HepG2 (cell line): Measurements from ENCODE around the gene MAP1B. TPM values are rescaled to one million over a fixed set of nuclear protein-coding genes. Genes with fewer than 3 reads are reported as not detected.
A peak's percentile ranks its signal among the peaks of the same experiment; 100 is the strongest.

Experiments
- ATM ChIP-seq: fragments of 450-650 bp; IDR thresholded peaks from 2 replicates; pipeline ENCODE4 v1.7.1; 2017; ENCODE audit warnings: mild to moderate bottlenecking, borderline replicate concordance
- CBX5 ChIP-seq: sonication (generic); formaldehyde crosslinking; IDR thresholded peaks from 2 replicates; pipeline ENCODE4 v1.4.0; 2020; ENCODE audit warnings: missing genetic modification reagents, borderline replicate concordance
- CENPT ChIP-seq: sonication (generic); formaldehyde crosslinking; IDR thresholded peaks from 2 replicates; pipeline ENCODE4 v1.8.0; 2022; ENCODE audit warnings: low read depth, mild to moderate bottlenecking, moderate library complexity, missing genetic modification reagents
- FLYWCH1 ChIP-seq: sonication (generic); formaldehyde crosslinking; IDR thresholded peaks from 2 replicates; pipeline ENCODE4 v1.8.1; 2023; ENCODE audit warnings: mild to moderate bottlenecking, missing genetic modification reagents
- HIVEP1 ChIP-seq: sonication (generic); formaldehyde crosslinking; IDR thresholded peaks from 2 replicates; pipeline ENCODE4 v1.4.0; 2020; ENCODE audit warnings: mild to moderate bottlenecking, missing genetic modification reagents
- IRF2 ChIP-seq: IDR thresholded peaks from 2 replicates; pipeline ENCODE4 v1.6.1; 2018; ENCODE audit warnings: missing genetic modification reagents, missing compliant biosample characterization
- JDP2 ChIP-seq: sonication (generic); formaldehyde crosslinking; IDR thresholded peaks from 2 replicates; pipeline ENCODE4 v1.8.1; 2022; ENCODE audit warnings: missing genetic modification reagents, borderline replicate concordance
- KLF16 ChIP-seq, 2 experiments: sonication (generic) in 1 of 2; formaldehyde crosslinking in 1 of 2; IDR thresholded peaks; 2 replicates each; pipeline versions ENCODE4 v1.6.1 to v1.8.0; 2016 to 2023; ENCODE audit warnings: missing genetic modification reagents in 2 of 2, missing compliant biosample characterization in 1 of 2
- PRPF4 ChIP-seq: fragments of 200-400 bp; formaldehyde crosslinking; IDR thresholded peaks from 2 replicates; pipeline ENCODE4 v1.6.1; 2016; ENCODE audit warnings: low read length, low read depth; ENCODE audit not compliant: poor library complexity, severe bottlenecking
- SIN3A ChIP-seq: IDR thresholded peaks from 2 replicates; pipeline ENCODE4 v1.6.1; 2011; ENCODE audit warnings: low read depth, mild to moderate bottlenecking, control low read depth, low read length, borderline replicate concordance
- TARDBP ChIP-seq: sonication (generic); formaldehyde crosslinking; IDR thresholded peaks from 2 replicates; pipeline ENCODE4 v1.8.0; 2022; ENCODE audit warnings: mild to moderate bottlenecking, missing genetic modification reagents
- XRCC5 ChIP-seq: fragments of 200-400 bp; formaldehyde crosslinking; optimal IDR thresholded peaks from 2 replicates; pipeline ENCODE3; 2017; ENCODE audit warnings: mild to moderate bottlenecking, low read length
- ZBTB33 ChIP-seq: sonication (generic); formaldehyde crosslinking; IDR thresholded peaks from 2 replicates; pipeline ENCODE4 v1.4.0; 2020; ENCODE audit warnings: missing genetic modification reagents
- ZMYM3 ChIP-seq: sonication (generic); formaldehyde crosslinking; IDR thresholded peaks from 2 replicates; pipeline ENCODE4 v1.5.1; 2020; ENCODE audit warnings: mild to moderate bottlenecking, missing genetic modification reagents
- ZNF234 ChIP-seq: sonication (generic); formaldehyde crosslinking; conservative IDR thresholded peaks from 2 replicates; pipeline ENCODE4 v1.5.1; 2020; ENCODE audit warnings: mild to moderate bottlenecking, missing genetic modification reagents
- ZNF318 ChIP-seq: sonication (generic); formaldehyde crosslinking; IDR thresholded peaks from 2 replicates; pipeline ENCODE4 v1.4.0; 2020; ENCODE audit warnings: mild to moderate bottlenecking, missing genetic modification reagents
- ZNF382 ChIP-seq: sonication (generic); formaldehyde crosslinking; IDR thresholded peaks from 2 replicates; pipeline ENCODE4 v1.5.0; 2020; ENCODE audit warnings: missing genetic modification reagents, mild to moderate bottlenecking, borderline replicate concordance
- ZNF431 ChIP-seq: sonication (generic); formaldehyde crosslinking; IDR thresholded peaks from 2 replicates; pipeline ENCODE4 v1.9.0; 2022; ENCODE audit warnings: missing genetic modification reagents, low read depth, mild to moderate bottlenecking, borderline replicate concordance
- ZNF615 ChIP-seq: sonication (generic); formaldehyde crosslinking; IDR thresholded peaks from 2 replicates; pipeline ENCODE4 v1.5.0; 2020; ENCODE audit warnings: mild to moderate bottlenecking, missing genetic modification reagents, borderline replicate concordance
- ZNF672 ChIP-seq: sonication (generic); formaldehyde crosslinking; IDR thresholded peaks from 2 replicates; pipeline ENCODE4 v1.8.1; 2022; ENCODE audit warnings: missing genetic modification reagents
- polyA plus RNA-seq, 8 experiments: library from polyadenylated mRNA; depleted of rRNA in 3 of 8; stranded (reverse) in 7 of 8; unstranded in 1 of 8; fragments of >200 nt; fragmentation: Illumina TruSeq in 4 of 8; extraction: Trizol in 4 of 8; gene quantifications; 2 replicates each; pipeline versions ENCODE4 v1.2.1 to v1.2.3, GENCODE V29; 2011 to 2016; ENCODE audit warnings: low read depth in 4 of 8, missing spikeins in 1 of 8, mixed read lengths in 1 of 8; ENCODE audit not compliant: insufficient read depth in 1 of 8
- total RNA-seq, 5 experiments: library from RNA; depleted of rRNA; stranded (reverse); fragments of >200 nt; fragmentation: Illumina TruSeq; extraction: Trizol; gene quantifications; 2 replicates each; pipeline ENCODE4 v1.2.3, GENCODE V29; 2016; ENCODE audit warnings: low read depth in 1 of 5

Gene MAP1B
- total and polyA plus RNA-seq, 2 of the 13 experiments (the other 11 are each of a cell fraction or from before 2014, with no cell fraction given) = 3.3 to 6.2 TPM

- no peak for TF ChIP-seq ZBTB33
- peak; percentile 37; the same call in 1 of the 2 replicates for TF ChIP-seq IRF2
- TF ChIP-seq CENPT (CRISPR knock-in tag) = no peak
- no peak for TF ChIP-seq ATM
- TF ChIP-seq ZNF672 = no peak
- peak in 1 of 2 experiments; percentile 46; a peak in 1 of 4 replicates for TF ChIP-seq KLF16 (CRISPR knock-in tag; IDR thresholded peaks at IDR 0.05)
- peak; percentile 23; the same call in 1 of the 2 replicates for TF ChIP-seq ZMYM3 (CRISPR knock-in tag)
- no peak for TF ChIP-seq ZNF615
- TF ChIP-seq HIVEP1 = no peak
- TF ChIP-seq TARDBP (CRISPR knock-in tag) = peak; percentile 40; the same call in 1 of the 2 replicates
- no peak for TF ChIP-seq ZNF382
- TF ChIP-seq ZNF431 (CRISPR knock-in tag) = no peak
- no peak for TF ChIP-seq FLYWCH1 (CRISPR knock-in tag)
- no peak for TF ChIP-seq ZNF234 (CRISPR knock-in tag)
- no peak for TF ChIP-seq JDP2 (CRISPR knock-in tag)
- no peak for TF ChIP-seq PRPF4
- TF ChIP-seq ZNF318 = no peak
- peak; percentile 32 for TF ChIP-seq XRCC5
- TF ChIP-seq CBX5 (CRISPR knock-in tag) = peak; percentile 33; the same call in 1 of the 2 replicates
- peak; percentile 67; the same call in 1 of the 2 replicates for TF ChIP-seq SIN3A
These were observed 1.2 kb downstream of the MAP1B start (continued) for GRCh38 chr5:72108202-72109061.
